Endothelial cell of hepatic sinusoid (primary cell): Measurements from ENCODE around the gene AK8.

Source experiments
- in situ Hi-C: cut with HindIII; loops from 2 replicates; pipeline ENCODE4 v1.10.0; 2017; ENCODE audit warnings: low sequenced_read_pairs

AK8 gene

GRCh38 chr9:132892400-132892799 is 14.3 kb upstream of the AK8 start:
- in situ Hi-C loops: loop anchor here (5.0 to 10.0 kb wide), 2 partner anchors 75 to 82 kb away; partner anchors contain the start of gene GFI1B

- in situ Hi-C loops: no loop called here
Measured at GRCh38 chr9:132888151-132888550, 10.1 kb upstream of the AK8 start.

GRCh38 chr9:132887181-132888120 is 9.4 kb upstream of the AK8 start:
- in situ Hi-C loops: no loop called here

GRCh38 chr9:132886334-132886725 is 8.2 kb upstream of the AK8 start:
- in situ Hi-C loops: no loop called here

GRCh38 chr9:132885720-132886333 is 7.7 kb upstream of the AK8 start:
- in situ Hi-C loops: no loop called here

GRCh38 chr9:132883349-132884294 is 5.5 kb upstream of the AK8 start:
- in situ Hi-C loops: no loop called here

- in situ Hi-C loops: no loop called here
Measured at GRCh38 chr9:132882616-132883015, 4.5 kb upstream of the AK8 start.

- in situ Hi-C loops: no loop called here
Measured at GRCh38 chr9:132881826-132882225, 3.7 kb upstream of the AK8 start.

- in situ Hi-C loops: no loop called here
Measured at GRCh38 chr9:132880324-132880661, 2.2 kb upstream of the AK8 start.

GRCh38 chr9:132879457-132880323 is 1.6 kb upstream of the AK8 start:
- in situ Hi-C loops: no loop called here

- in situ Hi-C loops: no loop called here
Measured at GRCh38 chr9:132878695-132879456, 792 bp upstream of the AK8 start, which contains the start of gene SPACA9. Gene SPACA9 (plus strand): TSS chr9:132878898. CDS start chr9:132883948, 5,050 bp downstream.

GRCh38 chr9:132877458-132877823 is 643 bp downstream of the AK8 start:
- in situ Hi-C loops: no loop called here

GRCh38 chr9:132876849-132877248 is 1.2 kb downstream of the AK8 start:
- in situ Hi-C loops: no loop called here

GRCh38 chr9:132875159-132875558 is 2.9 kb downstream of the AK8 start:
- in situ Hi-C loops: no loop called here

GRCh38 chr9:132873403-132873802 is 4.7 kb downstream of the AK8 start:
- in situ Hi-C loops: no loop called here

- in situ Hi-C loops: loop anchor here (10.0 kb wide), 1 partner anchor 94 kb away; no protein-coding TSS in a partner anchor
Measured at GRCh38 chr9:132869266-132869665, 8.8 kb downstream of the AK8 start.

GRCh38 chr9:132866898-132867297 is 11.2 kb downstream of the AK8 start:
- in situ Hi-C loops: loop anchor here (10.0 kb wide), 1 partner anchor 92 kb away; no protein-coding TSS in a partner anchor

- in situ Hi-C loops: loop anchor here (10.0 kb wide), 1 partner anchor 90 kb away; no protein-coding TSS in a partner anchor
Measured at GRCh38 chr9:132864691-132865090, 13.4 kb downstream of the AK8 start.

- in situ Hi-C loops: loop anchor here (10.0 kb wide), 1 partner anchor 89 kb away; no protein-coding TSS in a partner anchor
Measured at GRCh38 chr9:132864277-132864676, 13.8 kb downstream of the AK8 start.
